ENCODE data around the gene KCNQ1OT1.

KCNQ1OT1 gene

GRCh38 chr11:2696455-2696854 is 3.3 kb downstream of the KCNQ1OT1 start:
- no peak overlapping the region for H3K4me3 ChIP-seq (ENCODE audit: low read depth, low read length)
- DNase-seq (ENCODE audit: low read depth) = no peak
- TF ChIP-seq, protein P1, sequence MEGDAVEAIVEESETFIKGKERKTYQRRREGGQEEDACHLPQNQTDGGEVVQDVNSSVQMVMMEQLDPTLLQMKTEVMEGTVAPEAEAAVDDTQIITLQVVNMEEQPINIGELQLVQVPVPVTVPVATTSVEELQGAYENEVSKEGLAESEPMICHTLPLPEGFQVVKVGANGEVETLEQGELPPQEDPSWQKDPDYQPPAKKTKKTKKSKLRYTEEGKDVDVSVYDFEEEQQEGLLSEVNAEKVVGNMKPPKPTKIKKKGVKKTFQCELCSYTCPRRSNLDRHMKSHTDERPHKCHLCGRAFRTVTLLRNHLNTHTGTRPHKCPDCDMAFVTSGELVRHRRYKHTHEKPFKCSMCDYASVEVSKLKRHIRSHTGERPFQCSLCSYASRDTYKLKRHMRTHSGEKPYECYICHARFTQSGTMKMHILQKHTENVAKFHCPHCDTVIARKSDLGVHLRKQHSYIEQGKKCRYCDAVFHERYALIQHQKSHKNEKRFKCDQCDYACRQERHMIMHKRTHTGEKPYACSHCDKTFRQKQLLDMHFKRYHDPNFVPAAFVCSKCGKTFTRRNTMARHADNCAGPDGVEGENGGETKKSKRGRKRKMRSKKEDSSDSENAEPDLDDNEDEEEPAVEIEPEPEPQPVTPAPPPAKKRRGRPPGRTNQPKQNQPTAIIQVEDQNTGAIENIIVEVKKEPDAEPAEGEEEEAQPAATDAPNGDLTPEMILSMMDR (IDR thresholded peaks at IDR 0.05; ENCODE audit: control insufficient read depth, extremely low read depth, insufficient read depth) = no peak

DNA sequence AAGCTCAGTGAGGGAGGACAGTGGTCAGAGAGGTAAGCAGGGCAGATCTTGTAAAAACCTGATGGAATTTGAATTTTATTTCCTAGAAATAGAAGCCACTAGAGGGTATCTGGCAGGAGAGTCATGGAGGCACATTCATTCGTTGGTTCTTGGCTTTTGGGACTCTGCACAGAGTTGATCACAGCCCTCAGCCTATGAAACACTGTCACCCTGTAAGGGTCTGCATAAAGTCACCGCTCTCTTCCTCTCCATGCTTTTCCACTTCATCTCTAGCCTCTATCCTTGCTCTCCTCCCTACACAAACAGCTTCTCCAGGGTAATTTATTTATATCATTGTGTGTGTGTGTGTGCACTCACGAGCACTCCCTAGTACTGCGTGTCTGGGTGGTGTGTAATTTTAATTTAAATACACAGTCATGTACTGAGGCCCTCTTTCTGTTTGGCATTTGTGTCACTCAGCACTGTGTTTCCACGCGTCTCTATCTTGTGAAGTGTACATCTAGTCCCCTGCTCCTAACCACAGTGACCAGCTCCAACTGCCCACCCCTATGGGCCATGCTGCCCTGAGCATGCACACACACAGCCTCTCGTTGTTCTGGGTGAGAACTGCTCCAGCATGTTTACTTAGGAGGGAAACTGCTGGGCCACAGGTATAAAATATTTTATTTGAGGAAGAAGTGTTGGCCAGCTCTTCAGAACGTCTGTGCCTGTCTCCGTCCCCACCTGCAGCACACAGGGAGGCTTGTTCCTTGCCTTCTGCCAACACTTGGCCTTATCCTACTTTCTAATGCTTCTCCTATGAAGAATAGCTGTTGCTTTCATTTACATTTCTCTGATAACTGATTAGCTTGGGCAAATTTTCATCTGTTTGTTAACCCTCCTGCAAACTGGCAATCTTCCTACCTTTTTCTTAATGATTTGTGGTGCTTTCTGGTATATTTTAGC is 4.5 kb downstream of the KCNQ1OT1 start:
- H3K4me3 ChIP-seq (ENCODE audit: low read depth, low read length) = no peak overlapping the region
- TF ChIP-seq, protein P1 (IDR thresholded peaks at IDR 0.05; ENCODE audit: control insufficient read depth, extremely low read depth, insufficient read depth) = no peak
- peak; percentile 17 for DNase-seq (ENCODE audit: low read depth)

- DNase-seq (ENCODE audit: low read depth) = no peak
- TF ChIP-seq, protein P1 (IDR thresholded peaks at IDR 0.05; ENCODE audit: control insufficient read depth, extremely low read depth, insufficient read depth) = no peak
- no peak overlapping the region for H3K4me3 ChIP-seq (ENCODE audit: low read depth, low read length)
These were observed 5.3 kb downstream of the KCNQ1OT1 start for GRCh38 chr11:2694495-2694894.

GRCh38 chr11:2693271-2694261 is 6.2 kb downstream of the KCNQ1OT1 start:
- TF ChIP-seq, protein P1 (IDR thresholded peaks at IDR 0.05; ENCODE audit: control insufficient read depth, extremely low read depth, insufficient read depth) = no peak
- no peak overlapping the region for H3K4me3 ChIP-seq (ENCODE audit: low read depth, low read length)
- DNase-seq (ENCODE audit: low read depth) = no peak

DNA sequence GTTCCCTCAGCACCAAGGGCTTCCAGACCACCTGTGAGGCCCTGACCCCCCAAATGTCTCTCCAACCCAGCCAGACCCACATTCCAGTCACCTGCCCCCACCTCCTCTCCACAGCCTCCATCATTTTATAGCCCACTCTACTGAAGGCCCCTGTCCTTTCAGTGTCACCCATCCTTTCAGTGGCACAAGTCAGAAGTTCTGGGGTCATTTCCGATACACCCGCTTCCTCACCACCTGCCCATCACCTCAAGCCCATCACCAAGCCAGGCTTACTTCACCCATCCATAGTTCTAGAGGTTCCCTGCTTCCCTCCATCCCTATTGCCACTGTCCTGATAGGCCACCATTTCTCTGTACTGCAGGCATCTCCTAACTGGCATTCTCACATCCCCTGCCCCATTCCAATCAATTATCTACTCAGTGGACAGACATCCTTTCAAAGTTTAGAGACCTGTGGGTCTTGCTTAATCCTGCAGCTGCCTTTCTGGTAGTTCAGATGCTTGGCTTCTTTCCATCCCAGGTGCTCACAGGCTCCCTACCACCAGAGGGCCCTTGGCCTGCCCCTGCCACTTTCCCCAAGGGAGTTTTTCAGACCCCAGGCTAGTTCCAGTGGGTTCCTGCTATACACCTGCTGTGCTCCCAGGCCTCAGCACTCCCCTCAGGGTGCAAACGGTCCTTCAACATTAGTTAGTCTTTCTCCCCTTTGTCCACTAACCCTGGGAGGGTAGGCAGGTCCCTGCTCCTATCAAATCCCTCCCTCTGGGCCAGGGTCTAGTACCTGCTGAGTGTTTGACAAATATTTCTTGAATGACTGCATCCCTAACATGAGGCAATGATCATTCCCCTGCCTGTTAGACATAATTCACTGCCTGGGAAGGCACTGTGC is 7.6 kb downstream of the KCNQ1OT1 start:
- no peak for DNase-seq (ENCODE audit: low read depth)
- TF ChIP-seq, protein P1 (IDR thresholded peaks at IDR 0.05; ENCODE audit: control insufficient read depth, extremely low read depth, insufficient read depth) = peak; percentile 48
- H3K4me3 ChIP-seq (ENCODE audit: low read depth, low read length) = no peak overlapping the region

- no peak overlapping the region for H3K4me3 ChIP-seq (ENCODE audit: low read depth, low read length)
- TF ChIP-seq, protein P1 (IDR thresholded peaks at IDR 0.05; ENCODE audit: control insufficient read depth, extremely low read depth, insufficient read depth) = no peak
- DNase-seq (ENCODE audit: low read depth) = no peak
These were observed 8.4 kb downstream of the KCNQ1OT1 start for GRCh38 chr11:2691355-2691761.

Data from LNCaP clone FGC (cell line).